Kidney capillary endothelial cell (primary cell): Measurements from ENCODE around the gene KIFC3.

Experiments
- DNase-seq: peaks from one replicate; pipeline ENCODE4 v3.0.0-alpha.2; 2018; ENCODE audit warnings: low spot score

KIFC3 gene

DNA sequence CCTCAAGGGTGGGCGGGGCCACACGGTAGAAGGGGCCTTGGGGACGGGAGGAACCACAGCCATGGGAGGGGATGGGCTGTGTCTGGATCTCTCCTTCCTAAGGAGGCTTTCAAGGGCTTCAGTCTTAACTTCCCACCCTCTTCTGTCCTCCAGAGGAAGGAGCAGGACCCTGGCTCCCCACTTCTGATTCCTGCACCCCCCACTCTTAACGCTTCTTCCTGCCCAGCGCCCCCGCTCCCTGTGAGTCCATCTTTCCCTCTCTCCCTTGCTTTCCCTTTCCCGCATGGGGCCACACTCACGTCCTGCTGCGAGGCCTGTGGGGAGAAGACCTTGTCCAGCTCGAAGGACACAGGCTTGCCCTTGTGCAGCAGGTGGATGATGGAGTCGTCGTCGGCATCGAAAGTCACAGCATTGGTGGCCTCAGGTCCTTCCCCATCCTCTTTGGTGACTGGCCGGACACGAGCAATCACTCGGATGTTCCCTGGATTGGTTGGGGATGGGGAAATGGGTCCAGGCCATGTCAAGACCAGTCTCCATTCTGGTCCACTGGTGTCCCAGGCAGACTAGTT, 37.0 kb downstream of the KIFC3 start:
- DNase-seq = no peak

- DNase-seq = peak; percentile 90
Observed at GRCh38 chr16:57764341-57765159, 37.7 kb downstream of the KIFC3 start.

DNA sequence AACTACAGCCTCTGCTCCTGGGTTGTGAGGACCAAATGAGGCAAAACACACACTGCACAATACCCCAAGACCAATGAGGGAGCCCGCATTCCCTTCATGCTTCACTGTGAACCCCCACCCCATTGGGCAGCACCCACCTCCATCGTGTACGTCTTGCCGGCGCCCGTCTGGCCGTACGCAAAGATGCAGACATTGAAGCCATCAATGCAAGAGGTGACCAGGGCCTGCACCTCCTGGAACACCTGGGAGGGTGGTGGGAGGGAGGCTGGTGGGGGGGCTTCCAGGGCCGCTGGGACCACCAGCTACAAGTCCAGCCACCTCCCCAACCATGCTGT, 38.3 kb downstream of the KIFC3 start:
- DNase-seq = no peak

DNA sequence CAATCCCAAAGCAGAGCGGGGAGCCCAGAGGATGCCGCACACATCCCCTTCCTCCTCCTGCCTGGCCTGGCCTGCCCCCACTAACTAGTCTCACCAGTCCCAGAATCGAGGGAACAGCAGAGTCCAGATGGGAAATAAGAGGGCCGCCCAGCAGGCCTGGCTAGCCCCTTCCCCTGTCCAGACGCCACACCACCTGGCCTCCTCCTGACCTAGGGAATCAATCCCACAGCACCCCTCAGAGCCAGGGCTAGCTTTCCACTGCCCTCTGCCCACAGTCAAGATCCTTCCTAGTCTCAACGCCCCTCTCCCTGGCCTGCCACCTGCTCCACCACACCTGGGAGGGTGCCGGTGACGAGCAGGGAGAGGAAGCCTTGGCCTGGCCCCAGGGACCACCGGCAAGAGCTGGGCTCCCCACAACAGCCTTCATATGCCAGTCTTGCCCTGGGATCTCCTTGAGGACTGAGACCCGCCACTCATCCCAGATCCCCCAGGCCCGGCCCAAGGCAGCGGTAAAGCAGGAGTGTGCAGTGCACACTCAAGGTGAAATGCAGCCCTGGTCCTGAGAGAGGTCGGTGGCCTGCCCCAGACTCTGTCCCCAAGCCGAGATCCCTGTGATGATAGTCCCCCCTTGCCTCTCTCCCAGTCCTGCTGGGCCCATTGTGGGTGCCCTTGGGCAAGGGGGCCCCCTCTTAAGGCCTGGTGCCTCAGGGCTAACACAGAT, 38.8 kb downstream of the KIFC3 start:
- DNase-seq = no peak

DNA sequence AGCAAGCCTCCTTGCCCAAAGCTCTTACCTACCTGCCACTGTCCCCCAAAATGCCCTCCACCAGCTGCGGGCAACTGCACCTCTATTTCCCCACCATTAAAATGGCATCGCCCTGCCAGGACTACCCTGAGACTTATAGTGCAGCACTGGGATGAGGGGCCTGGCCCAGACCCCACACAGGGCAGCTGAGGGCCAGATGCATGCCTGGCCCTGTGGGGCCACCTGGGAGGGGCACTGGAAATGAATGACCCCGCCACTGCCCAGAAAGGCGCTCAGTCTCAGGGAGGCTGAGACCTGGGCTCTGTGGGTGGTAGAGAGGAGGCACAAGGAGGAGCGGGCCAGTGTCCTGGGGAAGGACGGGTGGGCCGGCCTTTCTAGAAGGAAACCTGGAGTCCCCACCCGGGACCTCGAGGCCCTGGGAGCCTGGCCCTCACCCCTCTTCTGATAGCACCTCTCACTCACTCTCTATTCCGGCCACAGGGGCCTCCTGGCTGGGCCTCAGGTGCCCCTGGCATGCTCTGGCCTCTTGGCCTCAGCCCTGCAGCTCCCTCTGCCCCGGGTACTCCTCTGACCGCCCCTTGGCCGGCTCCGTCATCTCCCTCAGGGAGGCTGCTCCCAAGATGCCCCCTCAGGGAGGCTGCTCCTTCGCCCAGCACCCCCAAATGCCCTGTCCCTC, 39.8 kb downstream of the KIFC3 start:
- no peak for DNase-seq

DNA sequence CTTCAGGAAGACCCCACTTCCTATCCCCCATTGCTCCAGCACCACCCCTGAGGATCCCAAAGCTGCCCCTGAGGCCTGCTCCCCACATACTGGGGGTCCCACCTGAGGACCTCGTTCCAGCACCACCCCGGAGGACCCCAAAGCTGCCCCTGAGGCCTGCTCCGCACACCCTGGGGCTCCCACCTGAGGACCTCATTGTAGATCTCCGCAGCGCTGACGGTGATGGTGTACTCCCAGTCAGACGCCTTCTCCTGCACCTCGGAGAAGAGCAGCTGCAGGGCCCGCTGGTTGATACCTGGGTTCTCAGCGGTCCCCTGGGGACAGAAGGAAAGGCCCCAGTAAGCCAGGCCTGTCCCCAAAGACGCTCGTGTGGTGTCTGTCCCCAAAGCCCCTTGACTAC, 40.3 kb downstream of the KIFC3 start:
- no peak for DNase-seq

- DNase-seq = no peak
Observed at GRCh38 chr16:57761301-57761700, 41.0 kb downstream of the KIFC3 start.

- DNase-seq = no peak
Observed at GRCh38 chr16:57760357-57761160, 41.7 kb downstream of the KIFC3 start.

GRCh38 chr16:57759541-57760356, 42.5 kb downstream of the KIFC3 start:
- no peak for DNase-seq

- no peak for DNase-seq
Observed at GRCh38 chr16:57759131-57759530, 43.2 kb downstream of the KIFC3 start.

- no peak for DNase-seq
Observed at GRCh38 chr16:57758331-57759117, 43.8 kb downstream of the KIFC3 start.

GRCh38 chr16:57757883-57758282, 44.4 kb downstream of the KIFC3 start:
- no peak for DNase-seq

DNA sequence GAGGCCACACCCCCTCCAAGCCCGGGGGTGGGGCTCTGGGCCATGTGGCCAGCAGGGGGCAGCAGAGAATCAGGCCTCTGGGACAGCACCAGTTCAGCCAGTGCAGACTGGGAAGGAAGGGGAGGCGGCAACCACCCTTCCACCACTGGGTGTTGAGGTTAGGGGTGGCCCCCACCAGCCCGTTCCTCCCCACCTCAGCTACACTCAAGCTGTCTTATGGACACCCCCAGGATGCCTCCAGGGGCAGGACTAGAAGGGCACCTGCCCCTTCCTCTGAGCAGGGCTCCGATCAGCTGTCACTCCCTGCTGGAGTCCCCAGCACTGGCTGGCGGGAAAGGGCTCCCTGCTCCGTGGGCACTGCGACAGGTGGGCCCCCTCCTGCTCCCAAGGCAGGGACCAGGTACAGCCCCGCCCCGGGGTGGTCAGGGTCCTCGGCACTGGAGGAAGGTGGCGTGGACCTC, 44.9 kb downstream of the KIFC3 start:
- peak; percentile 72 for DNase-seq

GRCh38 chr16:57756424-57757325, 45.6 kb downstream of the KIFC3 start:
- no peak for DNase-seq

DNA sequence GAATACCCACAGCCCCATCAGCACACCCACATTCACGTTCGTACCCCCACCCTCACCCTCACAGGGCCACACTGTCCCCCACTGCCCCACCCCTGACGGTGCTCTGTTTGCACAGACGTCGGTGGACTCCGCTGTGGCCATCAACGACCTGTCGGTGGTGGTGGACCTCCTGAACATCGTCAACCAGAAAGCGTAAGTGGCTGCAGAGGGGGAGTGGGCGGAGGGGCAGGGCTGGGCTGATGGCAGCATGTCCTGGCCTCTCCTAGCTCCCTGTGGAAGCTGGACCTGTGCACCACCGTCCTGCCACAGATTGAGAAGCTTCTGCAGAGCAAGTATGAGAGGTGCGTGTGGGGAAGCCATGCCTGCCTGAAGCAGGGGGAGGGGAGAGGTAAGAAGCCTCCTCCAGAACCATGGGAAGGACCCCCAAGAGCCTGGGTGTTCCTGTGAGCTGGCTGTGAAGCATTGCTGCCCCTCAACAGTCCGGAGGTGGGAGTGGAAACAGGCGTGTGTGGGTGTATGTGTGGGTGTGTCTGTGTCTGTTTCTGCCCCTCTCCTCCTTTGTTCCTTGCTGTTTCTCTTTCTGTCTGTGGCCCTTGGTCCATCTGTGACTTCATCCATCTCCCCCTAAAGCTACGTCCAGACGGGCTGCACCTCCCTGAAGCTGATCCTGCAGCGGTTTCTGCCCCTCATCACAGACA, 46.4 kb downstream of the KIFC3 start:
- DNase-seq = no peak

GRCh38 chr16:57755061-57755684, 47.1 kb downstream of the KIFC3 start:
- DNase-seq = no peak

- DNase-seq = no peak
Observed at GRCh38 chr16:57754354-57755060, 47.8 kb downstream of the KIFC3 start.
